CD14-positive monocyte (primary cell): Measurements from ENCODE around the gene IZUMO1. TPM values are rescaled to one million over a fixed set of nuclear protein-coding genes. Genes with fewer than 3 reads are reported as not detected.
A peak's percentile ranks its signal among the peaks of the same experiment; 100 is the strongest.

Experiments used
- DNase-seq, 3 donors: peaks; one replicate each; pipeline ENCODE4 v3.0.0-alpha.2; 2011 to 2022
- H2AFZ ChIP-seq: 2 replicates; pipeline ENCODE4 v1.6.0; 2012; ENCODE audit warnings: mild to moderate bottlenecking, low read depth, low read length, inconsistent platforms; ENCODE audit not compliant: insufficient read depth, poor library complexity, severe bottlenecking
- H3K27ac ChIP-seq, 2 donors: 1 replicate in 1 of 2; 2 replicates in 1 of 2; pipeline ENCODE4 v1.5.1; 2012 to 2013; ENCODE audit warnings: low read length in 2 of 2, control low read depth in 1 of 2, inconsistent platforms in 1 of 2, low read depth in 1 of 2, mild to moderate bottlenecking in 1 of 2
- H3K27me3 ChIP-seq, 2 donors: one replicate each; pipeline versions ENCODE4 v1.6.0 to v1.6.1; 2011 to 2013; ENCODE audit warnings: low read length in 2 of 2; ENCODE audit not compliant: control insufficient read depth in 2 of 2, insufficient read depth in 2 of 2
- H3K36me3 ChIP-seq, 2 donors: replicated peaks in 1 of 2; 1 replicate in 1 of 2; 2 replicates in 1 of 2; pipeline versions ENCODE4 v1.5.1 to v1.6.1; 2012 to 2013; ENCODE audit warnings: low read length in 2 of 2, control low read depth in 1 of 2, inconsistent platforms in 1 of 2, mild to moderate bottlenecking in 1 of 2; ENCODE audit not compliant: insufficient read depth in 2 of 2, control insufficient read depth in 1 of 2
- H3K4me1 ChIP-seq, 2 donors: 1 replicate in 1 of 2; 2 replicates in 1 of 2; pipeline versions ENCODE4 v1.5.1 to v1.6.1; 2012 to 2013; ENCODE audit warnings: low read length in 2 of 2, control low read depth in 1 of 2, inconsistent platforms in 1 of 2, mild to moderate bottlenecking in 1 of 2, moderate library complexity in 1 of 2; ENCODE audit not compliant: insufficient read depth in 2 of 2, control insufficient read depth in 1 of 2
- H3K4me2 ChIP-seq: replicated peaks from 2 replicates; pipeline ENCODE3; 2012; ENCODE audit warnings: low read length, moderate library complexity, mild to moderate bottlenecking; ENCODE audit not compliant: poor library complexity, severe bottlenecking; ENCODE audit errors: extremely low read depth
- H3K4me3 ChIP-seq, 3 experiments: fragments of 200-600 bp in 1 of 3; sonication (generic) in 1 of 3; replicated peaks in 1 of 3; 1 replicate in 2 of 3; 2 replicates in 1 of 3; pipeline ENCODE4 v1.5.1; 2011 to 2013; ENCODE audit warnings: low read length in 3 of 3, mild to moderate bottlenecking in 3 of 3, control low read depth in 2 of 3, low read depth in 2 of 3, inconsistent platforms in 1 of 3, moderate library complexity in 1 of 3
- H3K79me2 ChIP-seq: 2 replicates; pipeline ENCODE4 v1.6.0; 2012; ENCODE audit warnings: mild to moderate bottlenecking, control low read depth, inconsistent platforms, low read length, moderate library complexity; ENCODE audit not compliant: insufficient read depth
- H3K9ac ChIP-seq: 2 replicates; pipeline ENCODE4 v1.6.0; 2017; ENCODE audit warnings: low read length, mild to moderate bottlenecking; ENCODE audit not compliant: insufficient read depth, poor library complexity, severe bottlenecking
- H3K9me3 ChIP-seq, 2 donors: replicated peaks in 1 of 2; 1 replicate in 1 of 2; 2 replicates in 1 of 2; pipeline versions ENCODE4 v1.5.1 to v1.6.1; 2012 to 2013; ENCODE audit warnings: low read length in 2 of 2, control low read depth in 1 of 2; ENCODE audit not compliant: control insufficient read depth in 1 of 2, insufficient read depth in 1 of 2
- H4K20me1 ChIP-seq: 2 replicates; pipeline ENCODE4 v1.6.0; 2012; ENCODE audit warnings: mild to moderate bottlenecking, low read length, control low read depth, moderate library complexity; ENCODE audit not compliant: insufficient read depth
- H3K27ac Mint-ChIP-seq, 7 donors: one replicate each; pipeline ENCODE4 v1.8.0; 2020; ENCODE audit warnings: mild to moderate bottlenecking in 7 of 7, mixed read lengths in 7 of 7, moderate library complexity in 6 of 7, inconsistent platforms in 2 of 7
- H3K27me3 Mint-ChIP-seq, 3 donors: one replicate each; pipeline ENCODE4 v1.8.0; 2021 to 2022; ENCODE audit warnings: low read depth in 3 of 3, mild to moderate bottlenecking in 3 of 3, mixed read lengths in 3 of 3, moderate library complexity in 3 of 3, inconsistent platforms in 1 of 3
- H3K36me3 Mint-ChIP-seq, 2 donors: one replicate each; pipeline ENCODE4 v1.8.0; 2020; ENCODE audit warnings: mixed read lengths in 2 of 2, inconsistent platforms in 1 of 2, mild to moderate bottlenecking in 1 of 2
- H3K4me1 Mint-ChIP-seq: one replicate; pipeline ENCODE4 v1.8.0; 2020; ENCODE audit warnings: mild to moderate bottlenecking, mixed read lengths
- H3K4me3 Mint-ChIP-seq, 2 donors: one replicate each; pipeline ENCODE4 v1.8.0; 2020; ENCODE audit warnings: mild to moderate bottlenecking in 2 of 2, mixed read lengths in 2 of 2, moderate library complexity in 1 of 2
- H3K9me3 Mint-ChIP-seq, 7 donors: one replicate each; pipeline ENCODE4 v1.8.0; 2020 to 2022; ENCODE audit warnings: mixed read lengths in 7 of 7, mild to moderate bottlenecking in 6 of 7, moderate library complexity in 6 of 7, inconsistent platforms in 2 of 7
- WGBS: methylation state at CpG from one replicate; pipeline ENCODE4 v1.1.5; 2013; ENCODE audit warnings: missing lambda C conversion rate; ENCODE audit not compliant: insufficient coverage; 5-methylcytosine and 5-hydroxymethylcytosine counted together
- intact Hi-C, 2 donors: fragments of 100-400 bp; cut with micrococcal nuclease; formaldehyde crosslinking; loops; one replicate each; pipeline versions ENCODE4 v1.15.0 to v1.15.1; 2023
- polyA plus RNA-seq, 3 donors: library from polyadenylated mRNA; depleted of rRNA in 1 of 3; unstranded in 2 of 3; stranded (reverse) in 1 of 3; fragments of 300-500 nt in 2 of 3; fragments of >200 nt in 1 of 3; fragmentation: Illumina TruSeq in 2 of 3; gene quantifications; 1 replicate in 2 of 3; 2 replicates in 1 of 3; pipeline ENCODE4 v1.2.3, GENCODE V29; 2012 to 2021
- TF ChIP-seq, protein P1 (sequence below): fragments of 200-600 bp; IDR thresholded peaks from one replicate; pipeline ENCODE4 v1.8.0; 2022; ENCODE audit warnings: antibody characterized with exemption, mild to moderate bottlenecking

The IZUMO1 gene
- polyA plus RNA-seq, 3 donors = not detected

GRCh38 chr19:48735031-48735615, 11.6 kb downstream of the IZUMO1 start:
- H3K27ac Mint-ChIP-seq = no peak overlapping the region
- Histone ChIP-seq H3K27ac (no peak overlapping the region), H3K4me1 (peaks cover 6 to 16% of the 10 kb centered on the region in 2 donors), H2AFZ (no peak overlapping the region), H3K4me2 (no peak overlapping the region), H4K20me1 (no peaks in the 10 kb centered on the region), H3K36me3 (no peaks in the 10 kb centered on the region), H3K9me3 (peaks cover 3 to 7% of the 10 kb centered on the region in 2 donors), H3K79me2 (no peaks in the 10 kb centered on the region), H3K27me3 (peaks cover 8% of the 10 kb centered on the region in 2 donors), H3K4me3 (no peak overlapping the region), H3K9ac (no peak overlapping the region)
- WGBS = 95% methylated on average over 32 of the region's 38 CpGs
- intact Hi-C loops = no loop called here
- no peaks in the 10 kb centered on the region for H3K36me3 Mint-ChIP-seq
- peaks cover 20 to 45% (median 23%) of the 10 kb centered on the region in 3 donors for H3K27me3 Mint-ChIP-seq
- TF ChIP-seq, protein P1, sequence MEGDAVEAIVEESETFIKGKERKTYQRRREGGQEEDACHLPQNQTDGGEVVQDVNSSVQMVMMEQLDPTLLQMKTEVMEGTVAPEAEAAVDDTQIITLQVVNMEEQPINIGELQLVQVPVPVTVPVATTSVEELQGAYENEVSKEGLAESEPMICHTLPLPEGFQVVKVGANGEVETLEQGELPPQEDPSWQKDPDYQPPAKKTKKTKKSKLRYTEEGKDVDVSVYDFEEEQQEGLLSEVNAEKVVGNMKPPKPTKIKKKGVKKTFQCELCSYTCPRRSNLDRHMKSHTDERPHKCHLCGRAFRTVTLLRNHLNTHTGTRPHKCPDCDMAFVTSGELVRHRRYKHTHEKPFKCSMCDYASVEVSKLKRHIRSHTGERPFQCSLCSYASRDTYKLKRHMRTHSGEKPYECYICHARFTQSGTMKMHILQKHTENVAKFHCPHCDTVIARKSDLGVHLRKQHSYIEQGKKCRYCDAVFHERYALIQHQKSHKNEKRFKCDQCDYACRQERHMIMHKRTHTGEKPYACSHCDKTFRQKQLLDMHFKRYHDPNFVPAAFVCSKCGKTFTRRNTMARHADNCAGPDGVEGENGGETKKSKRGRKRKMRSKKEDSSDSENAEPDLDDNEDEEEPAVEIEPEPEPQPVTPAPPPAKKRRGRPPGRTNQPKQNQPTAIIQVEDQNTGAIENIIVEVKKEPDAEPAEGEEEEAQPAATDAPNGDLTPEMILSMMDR = no peak
- H3K4me3 Mint-ChIP-seq = peak overlapping the region in 1 of 2 donors; percentile 37
- no peak for DNase-seq
- peaks cover 8% of the 10 kb centered on the region for H3K4me1 Mint-ChIP-seq
- peaks cover 2 to 17% (median 7%) of the 10 kb centered on the region in 7 donors for H3K9me3 Mint-ChIP-seq

- no peak overlapping the region for H3K9ac ChIP-seq
- H3K27me3 ChIP-seq = peaks cover 3% of the 10 kb centered on the region in 2 donors
- intact Hi-C loops = no loop called here
- H3K36me3 Mint-ChIP-seq = no peaks in the 10 kb centered on the region
- H3K4me3 Mint-ChIP-seq = peak overlapping the region in 1 of 2 donors; percentile 37
- no peak overlapping the region for H3K4me2 ChIP-seq
- H3K4me1 Mint-ChIP-seq = peaks cover 4% of the 10 kb centered on the region
- no peaks in the 10 kb centered on the region for H3K79me2 ChIP-seq
- H3K9me3 ChIP-seq = peaks cover 4 to 5% of the 10 kb centered on the region in 2 donors
- no peak overlapping the region for H3K27ac ChIP-seq
- no peak for DNase-seq
- H3K4me1 ChIP-seq = peaks cover 6 to 14% of the 10 kb centered on the region in 2 donors
- no peak overlapping the region for H2AFZ ChIP-seq
- no peaks in the 10 kb centered on the region for H3K36me3 ChIP-seq
- H3K27ac Mint-ChIP-seq = no peak overlapping the region
- peaks cover 2 to 18% (median 12%) of the 10 kb centered on the region in 7 donors for H3K9me3 Mint-ChIP-seq
- 100% methylated on average over 3 of the region's 9 CpGs for WGBS
- no peaks in the 10 kb centered on the region for H4K20me1 ChIP-seq
- H3K27me3 Mint-ChIP-seq = peaks cover 16 to 41% (median 18%) of the 10 kb centered on the region in 3 donors
- TF ChIP-seq, protein P1 = no peak
- H3K4me3 ChIP-seq = no peak overlapping the region
Measured at GRCh38 chr19:48734625-48735024, 12.1 kb downstream of the IZUMO1 start.
